GM23338 (cell line): ENCODE results near the gene LPIN1. TPM values are rescaled to one million over a fixed set of nuclear protein-coding genes. Genes with fewer than 3 reads are reported as not detected.

Experiments
- ATAC-seq: fragments of 200-7000 bp; cut with Tn5 transposase; 3 replicates; pipeline ENCODE4 v1.9.1; 2020
- DNase-seq: peaks from one replicate; pipeline ENCODE4 v3.0.0-alpha.2; 2015; ENCODE audit warnings: low spot score
- H2AFZ ChIP-seq: fragments of 200-600 bp; sonication (generic); 2 replicates; pipeline ENCODE4 v1.8.0; 2016; ENCODE audit warnings: antibody characterized with exemption, mild to moderate bottlenecking, moderate library complexity
- H3F3A ChIP-seq: fragments of 200-600 bp; sonication (generic); replicated peaks from 2 replicates; pipeline ENCODE4 v1.8.0; 2017; ENCODE audit warnings: antibody characterized with exemption, mixed run types, low read depth
- H3K27ac ChIP-seq: fragments of 200-600 bp; sonication (generic); 2 replicates; pipeline ENCODE4 v1.6.1; 2016; ENCODE audit warnings: low read depth
- H3K27me3 ChIP-seq: fragments of 200-600 bp; sonication (generic); 2 replicates; pipeline ENCODE4 v1.8.0; 2016; ENCODE audit warnings: mild to moderate bottlenecking, mixed run types, moderate library complexity; ENCODE audit not compliant: insufficient read depth
- H3K36me3 ChIP-seq: fragments of 200-600 bp; sonication (generic); 2 replicates; pipeline ENCODE4 v1.8.0; 2016; ENCODE audit warnings: mild to moderate bottlenecking; ENCODE audit not compliant: insufficient read depth
- H3K4me1 ChIP-seq: fragments of 200-600 bp; sonication (generic); 2 replicates; pipeline ENCODE4 v1.8.0; 2016; ENCODE audit warnings: mild to moderate bottlenecking, moderate library complexity; ENCODE audit not compliant: insufficient read depth
- H3K4me2 ChIP-seq: fragments of 200-600 bp; sonication (generic); 2 replicates; pipeline ENCODE4 v1.7.1; 2017; ENCODE audit warnings: mixed run types
- H3K4me3 ChIP-seq: fragments of 200-600 bp; sonication (generic); 2 replicates; pipeline ENCODE4 v1.6.1; 2016; ENCODE audit warnings: mixed run types
- H3K79me2 ChIP-seq: fragments of 200-600 bp; sonication (generic); replicated peaks from 2 replicates; pipeline ENCODE4 v1.8.0; 2017; ENCODE audit warnings: mild to moderate bottlenecking; ENCODE audit not compliant: insufficient read depth
- H3K9me2 ChIP-seq: fragments of 200-600 bp; sonication (generic); 2 replicates; pipeline ENCODE4 v1.8.0; 2017; ENCODE audit not compliant: insufficient read depth
- H4K20me1 ChIP-seq: fragments of 200-600 bp; sonication (generic); replicated peaks from 2 replicates; pipeline ENCODE4 v1.8.0; 2017; ENCODE audit warnings: mild to moderate bottlenecking; ENCODE audit not compliant: insufficient read depth
- H3K27ac Mint-ChIP-seq: 2 replicates; pipeline ENCODE4 v1.8.0; 2020; ENCODE audit warnings: inconsistent platforms, mild to moderate bottlenecking, moderate library complexity, mixed read lengths
- H3K27me3 Mint-ChIP-seq: 3 replicates; pipeline ENCODE4 v1.8.0; 2022; ENCODE audit warnings: low read depth, mild to moderate bottlenecking, moderate library complexity, mixed read lengths, inconsistent platforms; ENCODE audit not compliant: insufficient read depth, poor library complexity
- H3K36me3 Mint-ChIP-seq: 3 replicates; pipeline ENCODE4 v1.8.0; 2021; ENCODE audit warnings: low read depth, mild to moderate bottlenecking, inconsistent platforms, moderate library complexity, mixed read lengths
- H3K4me1 Mint-ChIP-seq: 3 replicates; pipeline ENCODE4 v1.8.0; 2020; ENCODE audit warnings: mild to moderate bottlenecking, inconsistent platforms, mixed read lengths
- H3K4me3 Mint-ChIP-seq: 3 replicates; pipeline ENCODE4 v1.8.0; 2021; ENCODE audit warnings: moderate library complexity, mild to moderate bottlenecking, inconsistent platforms, mixed read lengths
- H3K9me3 Mint-ChIP-seq: 3 replicates; pipeline ENCODE4 v1.8.0; 2020; ENCODE audit warnings: moderate library complexity, mild to moderate bottlenecking, inconsistent platforms, mixed read lengths
- CREB1 ChIP-seq: fragments of 250-450 bp; sonication (Bioruptor Pico); IDR thresholded peaks from 2 replicates; pipeline ENCODE4 v1.5.0; 2020; ENCODE audit warnings: low read depth, mild to moderate bottlenecking, moderate library complexity
- EZH2 ChIP-seq: fragments of 200-600 bp; sonication (generic); IDR thresholded peaks from one replicate; pipeline ENCODE4 v1.8.0; 2017; ENCODE audit warnings: antibody characterized with exemption, mild to moderate bottlenecking, low read depth; ENCODE audit not compliant: unreplicated experiment
- EZH2phosphoT487 ChIP-seq: fragments of 200-600 bp; sonication (generic); IDR thresholded peaks from one replicate; pipeline ENCODE4 v1.8.1; 2018; ENCODE audit warnings: antibody characterized with exemption; ENCODE audit not compliant: unreplicated experiment
- STAT1 ChIP-seq: IDR thresholded peaks from one replicate; pipeline ENCODE4 v1.6.1; 2016; ENCODE audit warnings: antibody characterized with exemption; ENCODE audit not compliant: unreplicated experiment
- ZNF114 ChIP-seq: fragments of 250-450 bp; sonication (Bioruptor Pico); IDR thresholded peaks from 2 replicates; pipeline ENCODE4 v1.5.0; 2020; ENCODE audit warnings: mild to moderate bottlenecking, moderate library complexity
- ZNF331 ChIP-seq: fragments of 250-450 bp; sonication (Bioruptor Pico); IDR thresholded peaks from 2 replicates; pipeline ENCODE4 v1.5.0; 2020; ENCODE audit warnings: low read depth, mild to moderate bottlenecking, moderate library complexity
- polyA plus RNA-seq: library from polyadenylated mRNA; unstranded; fragments of >200 nt; fragmentation: Nextera tagmentation; extraction: Ambion mirVana; gene quantifications from 2 replicates; pipeline ENCODE4 v1.2.1, GENCODE V29; 2016
- total RNA-seq: library from RNA; depleted of rRNA; stranded (reverse); fragments of >200 nt; shearing (Covaris generic); gene quantifications from 2 replicates; pipeline ENCODE4 v1.2.3, GENCODE V29; 2014
- TF ChIP-seq, protein P1 (sequence below): IDR thresholded peaks from one replicate; pipeline ENCODE4 v1.6.1; 2018; ENCODE audit warnings: antibody characterized with exemption; ENCODE audit not compliant: unreplicated experiment

The LPIN1 gene
- total and polyA plus RNA-seq, 2 experiments from 2014 or later: 4.4 to 9.5 TPM

DNA sequence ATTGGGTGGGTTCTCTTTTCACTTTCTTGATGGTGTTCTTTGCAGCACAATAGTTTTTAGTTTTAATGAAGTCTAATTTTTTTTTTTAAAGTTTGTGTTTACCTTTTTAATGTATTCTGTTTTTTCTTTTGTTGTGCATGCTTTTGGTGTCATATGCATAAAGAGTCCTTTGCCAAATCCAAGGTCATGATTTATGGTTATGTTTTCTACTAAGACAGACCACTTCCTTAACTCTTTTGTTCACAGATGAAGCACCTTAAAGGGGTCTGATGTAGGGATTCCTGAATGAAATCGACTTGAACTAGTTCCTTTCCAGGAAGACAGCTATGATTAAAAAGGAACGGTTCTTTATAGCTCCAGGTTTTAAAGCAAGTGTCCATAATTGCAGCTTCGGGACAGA is 23.1 kb downstream of the LPIN1 start:
- no peaks in the 10 kb centered on the region for H3K36me3 ChIP-seq
- ATAC-seq (no peak), DNase-seq (no peak)
- Mint-ChIP-seq H3K4me3 (no peak overlapping the region), H3K4me1 (no peaks in the 10 kb centered on the region; the same call in 2 of the 3 replicates), H3K9me3 (no peaks in the 10 kb centered on the region; the same call in 1 of the 3 replicates), H3K27me3 (peaks cover 7% of the 10 kb centered on the region), H3K36me3 (peaks cover 50% of the 10 kb centered on the region), H3K27ac (no peak overlapping the region)
- no peaks in the 10 kb centered on the region for H4K20me1 ChIP-seq
- no peaks in the 10 kb centered on the region for H3K9me2 ChIP-seq
- TF ChIP-seq EZH2phosphoT487 (no peak), ZNF331 (no peak)
- no peak overlapping the region for H2AFZ ChIP-seq
- no peak overlapping the region for H3K4me3 ChIP-seq
- no peaks in the 10 kb centered on the region for H3F3A ChIP-seq
- no peak overlapping the region for H3K27ac ChIP-seq
- H3K79me2 ChIP-seq: no peaks in the 10 kb centered on the region
- no peaks in the 10 kb centered on the region for H3K27me3 ChIP-seq
- no peaks in the 10 kb centered on the region for H3K4me1 ChIP-seq
- no peak overlapping the region for H3K4me2 ChIP-seq

DNA sequence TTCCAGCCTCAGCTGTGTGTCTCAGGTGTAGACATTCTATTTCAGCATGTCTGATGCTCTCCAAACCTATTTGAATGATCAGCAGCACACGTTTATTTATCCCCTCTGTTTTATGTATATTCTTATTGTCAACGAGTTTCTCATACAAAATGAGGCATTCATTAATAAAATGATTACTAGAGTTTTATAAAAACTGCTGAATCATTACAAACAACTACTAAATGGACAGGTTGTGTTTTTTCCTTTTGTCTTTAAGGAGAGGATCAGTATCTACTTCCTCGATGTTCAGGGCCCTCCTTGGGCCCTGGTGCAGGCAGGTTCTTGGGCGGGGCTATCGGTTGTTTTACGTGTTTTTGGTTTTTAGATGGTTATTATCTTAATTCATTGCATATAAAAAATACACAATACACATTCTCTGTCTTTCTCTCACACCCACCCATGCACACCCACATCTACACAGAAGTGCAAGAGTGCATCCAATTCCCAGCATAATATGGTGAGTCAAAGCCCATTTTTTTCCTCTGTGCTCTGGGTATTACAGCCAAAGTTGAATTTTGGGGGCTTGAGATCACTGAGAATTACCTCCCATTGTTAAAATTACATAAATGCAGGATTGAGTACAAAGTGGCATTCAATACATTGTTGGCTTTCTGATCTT is 24.2 kb downstream of the LPIN1 start:
- H3K27me3 ChIP-seq: no peaks in the 10 kb centered on the region
- no peaks in the 10 kb centered on the region for H3K4me1 ChIP-seq
- no peaks in the 10 kb centered on the region for H3K79me2 ChIP-seq
- no peaks in the 10 kb centered on the region for H3K36me3 ChIP-seq
- Mint-ChIP-seq H3K27me3 (peaks cover 6% of the 10 kb centered on the region), H3K4me3 (no peak overlapping the region), H3K27ac (no peak overlapping the region), H3K4me1 (no peaks in the 10 kb centered on the region), H3K9me3 (no peaks in the 10 kb centered on the region; the same call in 2 of the 3 replicates), H3K36me3 (peaks cover 39% of the 10 kb centered on the region)
- H3F3A ChIP-seq: no peaks in the 10 kb centered on the region
- DNase-seq (no peak), ATAC-seq (no peak)
- TF ChIP-seq CREB1 (CRISPR knock-in tag): no peak
- no peak for TF ChIP-seq EZH2phosphoT487
- no peak for TF ChIP-seq ZNF114 (CRISPR knock-in tag)
- TF ChIP-seq, protein P1, sequence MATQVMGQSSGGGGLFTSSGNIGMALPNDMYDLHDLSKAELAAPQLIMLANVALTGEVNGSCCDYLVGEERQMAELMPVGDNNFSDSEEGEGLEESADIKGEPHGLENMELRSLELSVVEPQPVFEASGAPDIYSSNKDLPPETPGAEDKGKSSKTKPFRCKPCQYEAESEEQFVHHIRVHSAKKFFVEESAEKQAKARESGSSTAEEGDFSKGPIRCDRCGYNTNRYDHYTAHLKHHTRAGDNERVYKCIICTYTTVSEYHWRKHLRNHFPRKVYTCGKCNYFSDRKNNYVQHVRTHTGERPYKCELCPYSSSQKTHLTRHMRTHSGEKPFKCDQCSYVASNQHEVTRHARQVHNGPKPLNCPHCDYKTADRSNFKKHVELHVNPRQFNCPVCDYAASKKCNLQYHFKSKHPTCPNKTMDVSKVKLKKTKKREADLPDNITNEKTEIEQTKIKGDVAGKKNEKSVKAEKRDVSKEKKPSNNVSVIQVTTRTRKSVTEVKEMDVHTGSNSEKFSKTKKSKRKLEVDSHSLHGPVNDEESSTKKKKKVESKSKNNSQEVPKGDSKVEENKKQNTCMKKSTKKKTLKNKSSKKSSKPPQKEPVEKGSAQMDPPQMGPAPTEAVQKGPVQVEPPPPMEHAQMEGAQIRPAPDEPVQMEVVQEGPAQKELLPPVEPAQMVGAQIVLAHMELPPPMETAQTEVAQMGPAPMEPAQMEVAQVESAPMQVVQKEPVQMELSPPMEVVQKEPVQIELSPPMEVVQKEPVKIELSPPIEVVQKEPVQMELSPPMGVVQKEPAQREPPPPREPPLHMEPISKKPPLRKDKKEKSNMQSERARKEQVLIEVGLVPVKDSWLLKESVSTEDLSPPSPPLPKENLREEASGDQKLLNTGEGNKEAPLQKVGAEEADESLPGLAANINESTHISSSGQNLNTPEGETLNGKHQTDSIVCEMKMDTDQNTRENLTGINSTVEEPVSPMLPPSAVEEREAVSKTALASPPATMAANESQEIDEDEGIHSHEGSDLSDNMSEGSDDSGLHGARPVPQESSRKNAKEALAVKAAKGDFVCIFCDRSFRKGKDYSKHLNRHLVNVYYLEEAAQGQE: no peak
- TF ChIP-seq STAT1: no peak
- no peak for TF ChIP-seq EZH2
- H2AFZ ChIP-seq: no peak overlapping the region
- no peak overlapping the region for H3K4me2 ChIP-seq
- H3K9me2 ChIP-seq: no peaks in the 10 kb centered on the region
- no peak overlapping the region for H3K4me3 ChIP-seq
- H4K20me1 ChIP-seq: no peaks in the 10 kb centered on the region
- H3K27ac ChIP-seq: no peak overlapping the region
